HEK293 (cell line): ENCODE measurements around the gene CFAP46.
"Not testable (repeated sequence)": the region's sequence is repeated elsewhere in the genome, so short reads cannot be mapped to it uniquely, and the experiment has no call there.

Experiments
- CTCF ChIP-seq: fragments of 450-650 bp; formaldehyde crosslinking; IDR thresholded peaks from 2 replicates; pipeline ENCODE4 v1.5.1; 2016; ENCODE audit warnings: missing biosample characterization, missing genetic modification characterization
- KLF17 ChIP-seq: fragments of 450-650 bp; formaldehyde crosslinking; IDR thresholded peaks from 2 replicates; pipeline ENCODE4 v1.5.1; 2016; ENCODE audit warnings: missing biosample characterization, missing genetic modification characterization
- ZNF121 ChIP-seq: fragments of 450-650 bp; formaldehyde crosslinking; IDR thresholded peaks from 2 replicates; pipeline ENCODE4 v1.5.1; 2016; ENCODE audit warnings: missing biosample characterization, missing genetic modification characterization
- ZNF302 ChIP-seq: fragments of 450-650 bp; formaldehyde crosslinking; IDR thresholded peaks from 2 replicates; pipeline ENCODE4 v1.5.1; 2016; ENCODE audit warnings: missing biosample characterization, missing genetic modification characterization, low read depth
- ZNF548 ChIP-seq: fragments of 450-650 bp; formaldehyde crosslinking; IDR thresholded peaks from 2 replicates; pipeline ENCODE4 v1.5.1; 2016; ENCODE audit warnings: missing biosample characterization, missing genetic modification characterization
- ZXDB ChIP-seq: fragments of 450-650 bp; formaldehyde crosslinking; IDR thresholded peaks from 2 replicates; pipeline ENCODE4 v1.5.1; 2016; ENCODE audit warnings: missing biosample characterization, missing genetic modification characterization

- not testable (repeated sequence) for TF ChIP-seq ZNF302 (tag by site-specific recombination); CTCF; ZNF548 (tag by site-specific recombination); KLF17 (tag by site-specific recombination); ZNF121; ZXDB (tag by site-specific recombination)
Observed at GRCh38 chr10:132923384-132923783, 19.0 kb downstream of the CFAP46 start.
